Measurements from ENCODE around the gene B4GALT7.

- TF ChIP-seq CTCF (IDR thresholded peaks at IDR 0.05) (no peak), EZH2 (IDR thresholded peaks at IDR 0.05) (no peak)
Observed at GRCh38 chr5:177605078-177605477, 5.1 kb downstream of the B4GALT7 start.

All from neural progenitor cell (in vitro differentiated cells).